ENCODE results near the gene ERO1A. TPM values are rescaled to one million over a fixed set of nuclear protein-coding genes. Genes with fewer than 3 reads are reported as not detected.

The ERO1A gene
- 10 to 100 TPM; 35.5 to 42.7 (median 37.9) TPM for total RNA-seq

GRCh38 chr14:52695481-52696091 is at the start of gene ERO1A:
Gene ERO1A (minus strand): TSS chr14:52695558. CDS start chr14:52695481, 77 bp downstream.
- H3K4me1 ChIP-seq = peaks cover 11 to 46% (median 41%) of the 10 kb centered on the region in 4 donors
- TF ChIP-seq POLR2A (IDR thresholded peaks at IDR 0.05; ENCODE audit: low read depth) = peak; percentile 58
- TF ChIP-seq POLR2AphosphoS5 (IDR thresholded peaks at IDR 0.05) = peak; percentile 35 to 72
- TF ChIP-seq, protein P1, sequence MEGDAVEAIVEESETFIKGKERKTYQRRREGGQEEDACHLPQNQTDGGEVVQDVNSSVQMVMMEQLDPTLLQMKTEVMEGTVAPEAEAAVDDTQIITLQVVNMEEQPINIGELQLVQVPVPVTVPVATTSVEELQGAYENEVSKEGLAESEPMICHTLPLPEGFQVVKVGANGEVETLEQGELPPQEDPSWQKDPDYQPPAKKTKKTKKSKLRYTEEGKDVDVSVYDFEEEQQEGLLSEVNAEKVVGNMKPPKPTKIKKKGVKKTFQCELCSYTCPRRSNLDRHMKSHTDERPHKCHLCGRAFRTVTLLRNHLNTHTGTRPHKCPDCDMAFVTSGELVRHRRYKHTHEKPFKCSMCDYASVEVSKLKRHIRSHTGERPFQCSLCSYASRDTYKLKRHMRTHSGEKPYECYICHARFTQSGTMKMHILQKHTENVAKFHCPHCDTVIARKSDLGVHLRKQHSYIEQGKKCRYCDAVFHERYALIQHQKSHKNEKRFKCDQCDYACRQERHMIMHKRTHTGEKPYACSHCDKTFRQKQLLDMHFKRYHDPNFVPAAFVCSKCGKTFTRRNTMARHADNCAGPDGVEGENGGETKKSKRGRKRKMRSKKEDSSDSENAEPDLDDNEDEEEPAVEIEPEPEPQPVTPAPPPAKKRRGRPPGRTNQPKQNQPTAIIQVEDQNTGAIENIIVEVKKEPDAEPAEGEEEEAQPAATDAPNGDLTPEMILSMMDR (IDR thresholded peaks at IDR 0.05) = no peak
- intact Hi-C loops (cut with DNase I) = no loop called here

GRCh38 chr14:52741865-52742264 is 46.5 kb upstream of the ERO1A start:
- no peaks in the 10 kb centered on the region for H3K27me3 ChIP-seq
- no peak overlapping the region for H3K4me3 ChIP-seq
- peak overlapping the region in 2 of 4 donors; percentile 2 to 17 for H3K27ac ChIP-seq (replicated peaks in 1 of 4)
- peaks cover 0 to 9% (median 2%) of the 10 kb centered on the region in 4 donors for H3K4me1 ChIP-seq
- DNase-seq (ENCODE audit: extremely low spot score) = no peak
- intact Hi-C loops (cut with DNase I) = no loop called here
- H3K36me3 ChIP-seq = peaks cover 0 to 22% (median 3%) of the 10 kb centered on the region in 4 donors
- no peaks in the 10 kb centered on the region for H3K9me3 ChIP-seq
- TF ChIP-seq EP300 (IDR thresholded peaks at IDR 0.05) = no peak
- TF ChIP-seq POLR2AphosphoS5 (IDR thresholded peaks at IDR 0.05) = no peak

More at GRCh38 chr14:52695481-52696091, at the start of gene ERO1A:
- no peaks in the 10 kb centered on the region for H3K9me3 ChIP-seq
- H3K36me3 ChIP-seq = no peaks in the 10 kb centered on the region
- under 1% methylated on average over 20 of the region's 78 CpGs for WGBS
- no peaks in the 10 kb centered on the region for H3K27me3 ChIP-seq
- peak within 1 kb of the TSS; percentile 96 to 99 (median 98) for H3K27ac ChIP-seq (replicated peaks in 1 of 4)
- H3K4me3 ChIP-seq = peak within 1 kb of the TSS; percentile 76 to 94 (median 88)
- DNase-seq (ENCODE audit: extremely low spot score) = peak; percentile 94

GRCh38 chr14:52740751-52741150 is 45.4 kb upstream of the ERO1A start:
- no peak for DNase-seq (ENCODE audit: extremely low spot score)
- 96% methylated on average over 1 of the region's 1 CpG for WGBS
- Histone ChIP-seq H3K27ac (replicated peaks in 1 of 4) (no peak overlapping the region), H3K27me3 (no peaks in the 10 kb centered on the region), H3K4me3 (no peak overlapping the region), H3K4me1 (peaks cover 6 to 19% (median 8%) of the 10 kb centered on the region in 4 donors), H3K9me3 (no peaks in the 10 kb centered on the region), H3K36me3 (peaks cover 0 to 11% (median 0%) of the 10 kb centered on the region in 4 donors)
- intact Hi-C loops (cut with DNase I) = no loop called here
- no peak for TF ChIP-seq POLR2AphosphoS5 (IDR thresholded peaks at IDR 0.05)
- no peak for TF ChIP-seq POLR2A (IDR thresholded peaks at IDR 0.05; ENCODE audit: low read depth)
- TF ChIP-seq, protein P1 (IDR thresholded peaks at IDR 0.05) = no peak
- TF ChIP-seq EP300 (IDR thresholded peaks at IDR 0.05) = no peak

DNA sequence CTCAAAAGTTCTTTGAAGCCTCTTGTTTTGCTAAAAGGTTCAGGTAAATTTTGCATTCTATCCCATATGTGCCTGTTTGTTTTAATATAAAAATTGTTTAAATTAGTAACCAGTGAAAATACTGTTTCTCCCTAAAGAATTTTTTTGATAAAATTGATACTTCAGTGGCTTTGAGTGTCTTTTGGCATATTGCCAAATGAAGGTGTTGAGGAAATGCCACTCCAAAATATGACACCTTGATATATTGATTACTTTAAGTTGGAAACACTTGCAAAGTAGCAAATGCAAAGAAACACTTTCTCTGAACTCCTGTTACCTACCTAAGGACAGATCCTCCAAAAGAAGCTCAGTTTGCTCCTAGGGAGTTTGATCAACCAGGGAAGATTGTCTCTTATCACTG is 43.1 kb upstream of the ERO1A start:
- H3K4me1 ChIP-seq = peaks cover 8 to 25% (median 9%) of the 10 kb centered on the region in 4 donors
- H3K36me3 ChIP-seq = peaks cover 0 to 13% (median 0%) of the 10 kb centered on the region in 4 donors
- H3K27ac ChIP-seq (replicated peaks in 1 of 4) = no peak overlapping the region
- intact Hi-C loops (cut with DNase I) = loop anchor here (5.0 kb wide), 1 partner anchor 49 kb away; no protein-coding TSS in a partner anchor
- TF ChIP-seq POLR2AphosphoS5 (IDR thresholded peaks at IDR 0.05) (no peak), EP300 (IDR thresholded peaks at IDR 0.05) (no peak)
- H3K27me3 ChIP-seq = no peaks in the 10 kb centered on the region
- DNase-seq (ENCODE audit: extremely low spot score) = no peak
- H3K9me3 ChIP-seq = no peaks in the 10 kb centered on the region
- H3K4me3 ChIP-seq = no peak overlapping the region

- Histone ChIP-seq H3K4me3 (no peak overlapping the region), H3K27me3 (no peaks in the 10 kb centered on the region), H3K9me3 (no peaks in the 10 kb centered on the region), H3K36me3 (peaks cover 0 to 15% (median 0%) of the 10 kb centered on the region in 4 donors), H3K27ac (replicated peaks in 1 of 4) (no peak overlapping the region), H3K4me1 (peaks cover 15 to 34% (median 17%) of the 10 kb centered on the region in 4 donors)
- WGBS = 45% methylated on average over 1 of the region's 1 CpG
- TF ChIP-seq POLR2A (IDR thresholded peaks at IDR 0.05; ENCODE audit: low read depth) = no peak
- TF ChIP-seq POLR2AphosphoS5 (IDR thresholded peaks at IDR 0.05) = no peak
- TF ChIP-seq EP300 (IDR thresholded peaks at IDR 0.05) = no peak
- TF ChIP-seq, protein P1 (IDR thresholded peaks at IDR 0.05) = no peak
- intact Hi-C loops (cut with DNase I) = loop anchor here (5.0 kb wide), 1 partner anchor 51 kb away; no protein-coding TSS in a partner anchor
- no peak for DNase-seq (ENCODE audit: extremely low spot score)
Measured at GRCh38 chr14:52735921-52736489, 40.6 kb upstream of the ERO1A start.

Measured in esophagus muscularis mucosa (tissue), 4 donors.